NCI-H748 (cell line): ENCODE measurements around the gene TP53I13.

Experiments used
- DNase-seq: peaks from one replicate; lab custom pipeline; 2025; ENCODE audit not compliant: unreplicated experiment; lab: John Stamatoyannopoulos, UW

Gene TP53I13

GRCh38 chr17:29567304-29567553 is 1.3 kb upstream of the TP53I13 start:
- DNase-seq: peak; percentile 68

DNA sequence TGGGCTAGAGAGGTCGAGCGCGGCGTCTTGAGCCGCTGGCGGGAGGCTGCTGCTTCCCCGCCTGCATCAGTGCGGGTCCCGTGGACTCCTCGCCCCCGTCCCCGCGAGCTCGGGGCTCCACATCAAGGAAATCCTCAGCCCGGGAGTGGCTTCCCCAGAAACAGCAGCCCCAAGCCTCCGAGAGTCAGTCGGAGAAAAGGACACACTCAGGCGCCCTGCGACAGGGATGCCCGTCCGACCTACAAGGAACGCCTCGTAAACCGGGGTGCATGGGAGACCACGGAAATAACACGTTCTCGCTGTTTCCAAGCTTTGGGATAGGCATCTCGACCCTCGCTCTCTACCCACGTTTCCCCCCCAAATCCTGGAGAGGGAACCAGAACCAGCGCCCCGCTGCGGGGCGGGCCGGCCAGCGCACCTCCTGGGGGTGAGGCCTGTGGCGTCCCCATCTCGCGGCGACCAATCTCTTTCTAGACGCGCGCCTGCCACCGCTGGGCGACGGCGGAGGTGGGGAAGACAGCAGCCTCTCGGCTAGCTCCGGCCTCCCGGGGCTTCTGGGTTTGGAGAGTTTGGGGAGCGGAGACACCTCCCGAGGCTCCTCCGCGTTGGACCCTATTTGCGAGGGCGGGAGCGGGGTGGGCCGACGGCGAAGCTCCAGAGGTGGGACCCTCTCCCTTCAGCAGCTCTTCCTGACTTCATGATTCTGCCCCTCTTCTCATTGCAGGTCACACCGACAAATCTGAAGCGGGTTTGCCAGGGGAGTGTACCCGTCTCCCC is 759 bp upstream of the TP53I13 start:
- peak; percentile 81 for DNase-seq

DNA sequence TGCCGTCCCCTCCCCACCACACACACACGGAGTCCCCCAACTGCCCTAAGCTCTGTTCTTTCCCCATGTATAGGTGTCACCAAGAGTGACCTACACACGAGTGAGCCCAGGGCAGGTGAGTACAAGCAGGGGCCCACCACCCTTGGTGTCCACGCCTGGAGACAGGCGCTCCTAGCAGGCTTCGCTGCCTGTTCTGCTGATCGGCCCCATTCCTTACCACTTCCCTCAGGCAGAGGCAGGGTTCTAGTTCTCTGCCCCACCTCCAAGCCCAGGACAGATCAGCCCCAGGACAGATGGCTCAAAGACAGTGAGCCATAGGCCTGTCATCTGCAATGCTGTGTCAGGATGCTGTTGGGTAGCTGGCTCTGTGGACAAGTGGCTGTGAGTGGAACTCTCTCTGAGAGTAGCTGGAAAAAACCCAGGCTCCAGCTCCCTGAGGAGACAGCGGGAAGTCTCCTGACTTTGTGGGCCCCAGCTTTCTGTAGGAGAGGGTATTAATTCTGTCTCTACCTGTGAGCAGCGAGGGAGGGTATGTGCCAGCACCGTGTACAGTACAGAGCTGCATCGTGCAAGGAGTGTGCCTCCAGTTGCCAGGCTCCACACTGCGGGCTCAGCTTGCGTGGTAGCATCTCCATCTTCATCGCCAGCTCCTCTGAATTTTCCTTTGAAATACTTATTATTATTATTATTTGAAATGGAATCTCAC is 897 bp downstream of the TP53I13 start:
- no peak for DNase-seq

- DNase-seq: no peak
These were observed 2.0 kb downstream of the TP53I13 start for GRCh38 chr17:29570521-29570920.

DNA sequence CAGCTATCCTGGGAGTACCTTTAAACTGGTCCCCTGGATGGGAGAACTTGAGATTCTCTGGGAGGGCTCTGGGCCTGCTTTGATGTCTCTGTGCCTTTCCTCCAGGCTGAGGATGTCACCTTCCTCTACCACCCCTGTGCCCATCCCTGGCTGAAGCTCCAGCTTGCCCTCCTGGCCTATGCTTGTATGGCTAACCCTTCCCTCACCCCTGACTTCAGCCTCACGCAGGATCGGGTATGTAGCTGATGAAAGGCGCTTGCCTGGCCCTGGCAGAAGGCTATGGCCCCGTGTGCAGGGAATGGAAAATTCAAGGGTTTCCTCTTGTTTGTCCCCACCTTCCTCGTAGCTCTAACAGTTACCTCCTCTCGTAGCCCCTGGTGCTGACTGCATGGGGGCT is 3.0 kb downstream of the TP53I13 start:
- DNase-seq: no peak

DNA sequence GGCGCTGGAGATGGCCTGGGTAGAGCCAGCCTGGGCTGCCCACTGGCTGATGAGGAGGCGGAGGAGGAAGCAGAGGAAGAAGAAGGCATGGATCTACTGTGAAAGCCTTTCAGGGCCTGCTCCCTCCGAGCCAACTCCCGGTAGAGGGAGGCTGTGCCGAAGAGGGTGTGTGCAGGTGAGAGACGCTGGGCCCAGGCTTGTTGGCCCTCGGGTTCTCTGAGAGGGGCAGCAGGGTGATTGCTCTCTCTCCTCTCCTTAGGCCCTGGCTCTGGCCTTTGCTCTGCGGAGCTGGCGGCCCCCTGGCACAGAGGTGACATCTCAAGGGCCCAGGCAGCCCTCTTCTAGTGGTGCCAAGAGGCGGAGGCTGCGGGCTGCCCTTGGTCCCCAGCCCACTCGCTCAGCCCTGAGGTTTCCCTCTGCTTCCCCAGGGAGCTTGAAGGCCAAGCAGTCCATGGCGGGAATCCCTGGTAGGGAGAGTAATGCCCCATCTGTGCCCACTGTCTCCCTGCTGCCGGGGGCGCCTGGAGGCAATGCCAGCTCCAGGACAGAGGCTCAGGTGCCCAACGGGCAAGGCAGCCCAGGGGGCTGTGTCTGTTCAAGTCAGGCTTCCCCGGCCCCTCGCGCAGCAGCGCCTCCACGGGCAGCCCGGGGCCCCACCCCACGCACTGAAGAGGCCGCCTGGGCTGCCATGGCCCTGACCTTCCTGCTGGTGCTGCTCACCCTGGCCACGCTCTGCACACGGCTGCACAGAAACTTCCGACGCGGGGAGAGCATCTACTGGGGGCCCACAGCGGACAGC is 3.6 kb downstream of the TP53I13 start:
- DNase-seq: no peak

- DNase-seq: no peak
These were observed 4.4 kb downstream of the TP53I13 start for GRCh38 chr17:29572691-29573557.

- DNase-seq: no peak
These were observed 5.0 kb downstream of the TP53I13 start for GRCh38 chr17:29573558-29573869.

GRCh38 chr17:29573871-29574731 is 5.6 kb downstream of the TP53I13 start:
- no peak for DNase-seq

- no peak for DNase-seq
These were observed 6.4 kb downstream of the TP53I13 start for GRCh38 chr17:29574732-29575510.

DNA sequence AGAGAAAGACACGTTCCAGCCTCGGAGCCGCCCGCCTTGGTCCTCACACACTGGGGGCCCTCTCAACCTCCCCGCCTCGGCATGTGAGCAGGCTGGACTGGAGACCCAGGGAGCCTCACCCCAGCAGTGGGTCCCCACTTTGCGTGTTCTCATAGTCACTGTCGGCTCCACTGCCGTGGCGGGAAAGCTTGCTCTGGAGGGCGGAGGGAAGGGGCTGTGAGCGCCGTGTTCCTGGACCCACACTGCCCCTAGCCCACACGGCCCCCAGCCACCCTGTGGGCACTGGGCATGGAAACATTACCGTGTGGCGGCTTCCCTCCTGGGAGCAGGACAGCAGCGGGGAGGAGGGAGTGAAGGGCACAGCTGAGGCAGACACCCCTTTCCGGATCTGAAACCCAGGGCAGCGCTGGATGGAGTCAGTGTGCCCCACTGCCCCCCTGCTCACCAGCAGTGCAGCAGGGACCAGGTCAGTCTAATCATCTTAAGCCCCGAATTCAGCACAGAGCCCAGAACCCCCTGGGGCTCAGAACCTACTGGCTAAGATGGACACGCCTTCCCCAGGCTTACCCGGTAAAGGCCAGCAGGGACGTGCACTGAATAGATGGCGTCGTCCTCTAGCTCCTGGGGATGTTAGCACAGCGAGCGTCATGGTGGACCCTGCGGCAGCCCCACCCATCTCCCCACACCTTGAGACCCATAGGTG is 7.2 kb downstream of the TP53I13 start:
- no peak for DNase-seq

DNA sequence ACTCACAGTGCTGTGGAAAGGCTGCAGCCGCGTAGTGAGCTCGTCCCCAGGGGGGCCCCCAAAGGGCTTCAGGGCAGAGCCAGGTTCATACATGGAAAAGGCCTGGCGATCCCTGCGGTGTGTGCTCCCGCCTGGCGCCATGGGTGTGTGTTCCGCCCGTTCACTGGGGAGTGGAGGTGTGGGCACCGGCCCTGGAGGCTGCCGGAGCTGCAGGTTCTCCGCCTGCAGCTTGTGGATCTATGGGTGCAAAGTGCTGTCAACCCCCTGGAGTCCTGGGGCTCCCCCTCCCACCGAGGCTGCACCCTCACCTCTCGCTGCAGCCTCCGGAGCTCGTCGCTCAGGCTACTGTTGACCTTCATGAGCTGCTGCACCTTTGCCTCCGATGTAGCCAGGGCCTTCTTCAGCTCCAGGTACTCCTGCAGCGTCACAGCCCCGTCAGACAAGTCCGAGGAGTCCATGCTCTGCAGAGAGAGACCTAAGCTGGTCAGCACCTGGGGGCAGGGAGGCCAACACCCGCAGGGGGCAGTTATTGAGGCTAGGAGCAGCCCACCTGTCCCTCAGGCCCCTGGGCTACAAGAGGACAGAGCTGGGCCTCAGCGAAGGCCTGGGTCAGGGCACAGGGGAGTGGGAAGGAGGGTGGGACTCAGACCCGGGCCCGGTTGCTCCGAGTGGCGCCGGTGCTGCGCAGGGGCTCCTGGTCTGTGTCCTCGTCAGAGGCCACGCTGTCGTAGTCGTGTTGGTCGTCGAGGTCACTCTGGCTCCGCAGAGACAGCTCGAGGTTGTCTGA is 7.9 kb downstream of the TP53I13 start:
- no peak for DNase-seq

GRCh38 chr17:29577001-29577370 is 8.5 kb downstream of the TP53I13 start:
- no peak for DNase-seq

GRCh38 chr17:29577385-29578211 is 9.1 kb downstream of the TP53I13 start:
- DNase-seq: no peak

DNA sequence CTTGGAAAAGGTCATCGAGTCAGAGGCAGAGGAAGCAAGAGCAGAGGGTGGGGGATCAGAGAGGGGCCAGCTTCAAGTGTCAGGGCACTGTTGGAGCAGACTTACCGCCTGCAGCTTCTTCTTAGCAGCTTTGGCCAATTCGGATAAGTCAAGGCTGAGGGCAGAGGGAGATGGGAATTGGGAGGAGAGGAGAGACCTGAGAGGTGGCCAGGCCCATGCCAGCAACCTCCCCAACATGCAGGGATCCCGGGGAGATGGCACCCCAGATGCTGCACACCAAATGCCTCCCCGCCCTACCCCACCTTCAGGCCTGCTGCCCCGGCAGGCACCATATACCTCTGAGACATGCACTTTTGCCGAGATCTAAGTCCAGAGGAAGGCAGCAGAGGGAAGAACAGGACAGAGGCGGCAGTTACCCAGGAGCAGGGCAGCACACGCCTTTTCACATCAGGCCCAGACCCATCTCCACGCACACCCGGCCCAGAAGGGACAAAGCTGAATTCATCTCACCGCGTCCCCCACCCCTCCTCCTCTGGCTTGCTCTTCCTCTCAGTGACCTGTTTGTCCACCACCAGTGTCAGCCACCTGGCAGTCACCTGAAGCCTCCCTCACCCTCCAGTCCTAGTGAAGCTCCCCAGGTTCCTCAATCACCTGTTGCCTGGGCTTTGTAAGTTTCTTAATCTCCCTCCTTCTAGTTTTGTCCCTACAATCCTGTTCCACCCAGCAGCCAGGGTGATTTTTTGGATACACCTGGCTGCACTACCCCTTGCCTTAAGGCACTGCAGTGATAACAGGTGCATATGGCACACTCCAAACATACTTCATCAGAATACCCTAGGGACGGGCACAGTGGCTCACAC is 10.4 kb downstream of the TP53I13 start:
- DNase-seq: no peak
